IMR-90 (cell line): ENCODE results near the gene PRKN.

Source experiments
- CEBPB ChIP-seq: IDR thresholded peaks from 2 replicates; pipeline ENCODE4 v1.6.1; 2012; ENCODE audit warnings: low read depth, low read length, improper control_type of control experiment
- MAFK ChIP-seq: IDR thresholded peaks from 2 replicates; pipeline ENCODE4 v1.6.1; 2012; ENCODE audit warnings: low read depth, low read length, improper control_type of control experiment
- MAZ ChIP-seq: IDR thresholded peaks from 2 replicates; pipeline ENCODE4 v1.6.1; 2012; ENCODE audit warnings: low read depth, mild to moderate bottlenecking, low read length, improper control_type of control experiment, moderate library complexity, borderline replicate concordance
- MXI1 ChIP-seq: IDR thresholded peaks from 2 replicates; pipeline ENCODE4 v1.6.1; 2012; ENCODE audit warnings: low read depth, mild to moderate bottlenecking, low read length, moderate library complexity, borderline replicate concordance
- POLR2A ChIP-seq: IDR thresholded peaks from 2 replicates; pipeline ENCODE4 v1.6.1; 2012; ENCODE audit warnings: mild to moderate bottlenecking, low read depth, low read length
- RAD21 ChIP-seq: IDR thresholded peaks from 2 replicates; pipeline ENCODE4 v1.6.1; 2012; ENCODE audit warnings: low read length, improper control_type of control experiment
- RCOR1 ChIP-seq: IDR thresholded peaks from 2 replicates; pipeline ENCODE4 v1.6.1; 2012; ENCODE audit warnings: mild to moderate bottlenecking, low read length, improper control_type of control experiment; ENCODE audit not compliant: insufficient replicate concordance
- RFX5 ChIP-seq: IDR thresholded peaks from 2 replicates; pipeline ENCODE4 v1.8.0; 2012; ENCODE audit warnings: low read depth, mild to moderate bottlenecking, low read length, moderate library complexity
- SMC3 ChIP-seq: fragments of 150-350 bp; IDR thresholded peaks from 2 replicates; pipeline ENCODE4 v1.6.1; 2016; ENCODE audit warnings: low read depth, mild to moderate bottlenecking, antibody characterized with exemption, low read length, moderate library complexity
- TF ChIP-seq, protein P1 (sequence below): conservative IDR thresholded peaks from 2 replicates; pipeline ENCODE4 v1.5.1; 2012; ENCODE audit warnings: mild to moderate bottlenecking, low read depth, low read length, improper control_type of control experiment

- TF ChIP-seq, protein P1, sequence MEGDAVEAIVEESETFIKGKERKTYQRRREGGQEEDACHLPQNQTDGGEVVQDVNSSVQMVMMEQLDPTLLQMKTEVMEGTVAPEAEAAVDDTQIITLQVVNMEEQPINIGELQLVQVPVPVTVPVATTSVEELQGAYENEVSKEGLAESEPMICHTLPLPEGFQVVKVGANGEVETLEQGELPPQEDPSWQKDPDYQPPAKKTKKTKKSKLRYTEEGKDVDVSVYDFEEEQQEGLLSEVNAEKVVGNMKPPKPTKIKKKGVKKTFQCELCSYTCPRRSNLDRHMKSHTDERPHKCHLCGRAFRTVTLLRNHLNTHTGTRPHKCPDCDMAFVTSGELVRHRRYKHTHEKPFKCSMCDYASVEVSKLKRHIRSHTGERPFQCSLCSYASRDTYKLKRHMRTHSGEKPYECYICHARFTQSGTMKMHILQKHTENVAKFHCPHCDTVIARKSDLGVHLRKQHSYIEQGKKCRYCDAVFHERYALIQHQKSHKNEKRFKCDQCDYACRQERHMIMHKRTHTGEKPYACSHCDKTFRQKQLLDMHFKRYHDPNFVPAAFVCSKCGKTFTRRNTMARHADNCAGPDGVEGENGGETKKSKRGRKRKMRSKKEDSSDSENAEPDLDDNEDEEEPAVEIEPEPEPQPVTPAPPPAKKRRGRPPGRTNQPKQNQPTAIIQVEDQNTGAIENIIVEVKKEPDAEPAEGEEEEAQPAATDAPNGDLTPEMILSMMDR, result no peak
- TF ChIP-seq POLR2A, result no peak
- TF ChIP-seq RFX5, result no peak
- TF ChIP-seq SMC3, result no peak
- TF ChIP-seq RAD21, result no peak
- no peak for TF ChIP-seq RCOR1
- no peak for TF ChIP-seq MAFK
- no peak for TF ChIP-seq MAZ
- TF ChIP-seq MXI1, result no peak
- no peak for TF ChIP-seq CEBPB
Measured at GRCh38 chr6:162435071-162435470, 292.5 kb downstream of the PRKN start.
